Measurements from ENCODE around the gene LCE3B.
"Not testable (repeated sequence)": the region's sequence is repeated elsewhere in the genome, so short reads cannot be mapped to it uniquely, and the experiment has no call there.

The LCE3B gene, protein sequence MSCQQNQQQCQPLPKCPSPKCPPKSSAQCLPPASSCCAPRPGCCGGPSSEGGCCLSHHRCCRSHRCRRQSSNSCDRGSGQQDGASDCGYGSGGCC

DNA sequence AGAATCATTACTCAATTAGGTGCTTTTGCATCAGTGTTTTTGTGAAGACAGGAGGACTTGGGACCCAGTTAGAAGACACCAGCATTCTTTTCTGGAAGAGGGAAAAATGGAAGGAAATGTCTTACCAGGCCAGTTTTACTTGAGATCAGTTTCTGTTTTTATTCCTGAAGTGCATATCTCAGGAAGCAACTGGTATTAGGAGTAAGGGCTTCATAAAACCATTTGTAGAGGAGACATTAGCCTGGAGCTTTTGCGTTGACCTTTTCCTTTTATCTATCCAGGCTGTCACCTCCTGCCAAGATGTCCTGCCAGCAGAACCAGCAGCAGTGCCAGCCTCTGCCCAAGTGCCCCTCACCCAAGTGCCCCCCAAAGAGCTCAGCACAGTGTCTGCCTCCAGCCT lies at the start of gene LCE3B:
TSS of gene LCE3B (plus strand) at position 301 of the 400 bp plus-strand sequence. CDS start at position 301, 0 bp downstream.
- no peak for DNase-seq

DNA sequence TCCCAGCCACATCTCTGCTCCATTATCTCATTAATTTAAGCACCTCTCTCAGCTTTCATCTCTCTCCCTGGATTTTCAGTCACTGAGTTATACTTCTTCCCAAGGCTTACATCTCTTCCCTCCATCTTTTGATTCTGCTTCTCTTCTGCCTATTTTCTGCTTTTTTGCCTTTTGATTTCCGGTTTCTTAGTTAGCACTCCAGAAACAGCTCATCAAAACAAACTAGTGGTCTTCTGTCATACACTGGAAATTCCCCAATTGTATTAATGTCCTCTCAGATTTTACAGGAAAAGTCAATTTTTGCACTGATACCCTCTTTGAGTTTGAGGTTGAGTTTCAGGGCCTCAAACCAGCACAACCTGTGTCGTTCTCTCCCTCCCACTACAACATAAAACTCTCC lies 48.5 kb upstream of the LCE3B start:
- DNase-seq, result no peak

DNA sequence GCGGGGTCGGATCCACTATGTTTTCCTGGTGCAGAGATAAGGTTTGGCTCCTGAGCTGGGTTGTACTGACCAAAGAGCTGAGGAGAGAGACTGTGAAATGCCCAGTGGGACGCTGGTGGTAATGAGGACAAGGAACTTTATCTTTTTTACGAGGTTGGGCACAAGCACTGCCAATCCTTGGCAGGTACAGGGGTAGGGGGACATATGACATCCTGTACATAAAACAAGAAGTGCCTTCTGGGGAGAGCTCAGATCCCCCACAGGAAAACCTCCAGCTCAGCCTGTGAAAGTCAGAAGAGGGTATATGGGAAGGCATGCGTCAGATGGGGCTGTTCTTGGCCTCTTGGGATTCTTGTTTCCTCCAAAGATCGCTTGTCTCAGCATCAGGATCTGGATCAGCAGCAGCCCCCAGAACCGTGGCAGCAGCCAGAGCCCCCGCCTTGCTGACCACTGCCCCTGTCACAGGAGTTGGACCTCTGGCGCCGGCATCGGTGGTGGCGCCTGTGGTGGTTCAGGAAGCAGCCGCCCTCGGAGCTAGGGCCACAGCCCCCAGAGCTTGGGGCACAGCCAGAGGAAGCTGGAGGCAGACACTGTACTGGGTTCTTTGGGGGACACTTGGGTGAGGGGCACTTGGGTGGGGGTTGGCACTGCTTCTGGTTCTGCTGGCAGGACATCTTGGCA lies 47.9 kb upstream of the LCE3B start:
- DNase-seq, result no peak

DNA sequence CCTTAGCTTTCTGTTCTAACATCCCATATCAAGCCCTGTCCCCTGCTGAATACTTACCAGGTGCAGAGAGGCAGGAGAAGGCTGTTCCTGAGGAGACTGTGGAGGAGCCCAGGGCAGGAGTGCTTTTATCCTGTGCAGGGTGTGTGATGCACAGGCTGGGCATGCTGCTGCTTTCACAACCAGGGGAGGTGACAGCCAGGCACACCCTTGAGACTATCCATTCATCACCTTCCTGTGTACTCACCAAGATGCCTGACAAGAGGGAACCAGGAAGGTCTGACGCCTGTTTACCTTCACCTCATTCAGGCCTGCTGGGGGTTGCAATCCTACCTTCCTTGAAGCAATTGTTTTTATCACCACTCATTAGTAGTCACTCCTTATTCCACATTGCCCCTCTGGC lies 46.9 kb upstream of the LCE3B start, which contains the start of gene LCE3E:
TSS of gene LCE3E (minus strand) at position 100 of the 400 bp plus-strand sequence. CDS start 572 bp downstream, outside the sequence.
- DNase-seq, result no peak

DNA sequence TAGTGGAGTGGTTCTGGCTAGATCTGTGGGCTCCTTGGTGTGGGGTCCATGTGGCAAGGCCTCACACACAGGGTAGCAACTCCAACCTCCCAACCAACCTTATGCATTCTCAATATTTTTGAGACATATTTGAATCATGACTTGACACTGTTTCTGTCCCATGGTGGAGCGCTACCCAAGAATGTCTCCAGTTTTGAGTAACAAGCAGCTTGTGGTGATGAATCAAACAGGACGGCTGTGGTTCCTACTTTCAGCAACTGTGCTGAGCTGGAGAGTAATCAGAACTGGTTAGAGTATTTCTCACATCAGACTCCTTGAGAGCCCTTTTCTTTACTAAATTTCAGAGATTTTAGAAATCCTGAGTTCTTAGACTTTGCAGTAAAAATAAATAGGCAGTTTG lies 36.4 kb upstream of the LCE3B start:
- DNase-seq, result no peak

DNA sequence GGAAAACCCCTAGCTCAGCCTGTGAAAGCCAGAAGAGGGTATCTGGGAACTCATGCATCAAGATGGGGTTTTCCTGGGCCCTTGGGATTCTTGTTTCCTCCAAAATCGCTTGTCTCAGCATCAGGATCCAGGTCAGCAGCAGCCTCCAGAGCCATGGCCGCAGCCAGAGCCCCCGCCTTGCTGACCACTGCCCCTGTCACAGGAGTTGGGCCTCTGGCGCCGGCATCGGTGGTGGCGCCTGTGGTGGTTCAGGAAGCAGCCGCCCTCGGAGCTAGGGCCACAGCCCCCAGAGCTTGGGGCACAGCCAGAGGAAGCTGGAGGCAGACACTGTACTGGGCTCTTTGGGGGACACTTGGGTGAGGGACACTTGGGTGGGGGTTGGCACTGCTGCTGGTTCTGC lies 34.1 kb upstream of the LCE3B start:
- DNase-seq, result not testable (repeated sequence)

DNA sequence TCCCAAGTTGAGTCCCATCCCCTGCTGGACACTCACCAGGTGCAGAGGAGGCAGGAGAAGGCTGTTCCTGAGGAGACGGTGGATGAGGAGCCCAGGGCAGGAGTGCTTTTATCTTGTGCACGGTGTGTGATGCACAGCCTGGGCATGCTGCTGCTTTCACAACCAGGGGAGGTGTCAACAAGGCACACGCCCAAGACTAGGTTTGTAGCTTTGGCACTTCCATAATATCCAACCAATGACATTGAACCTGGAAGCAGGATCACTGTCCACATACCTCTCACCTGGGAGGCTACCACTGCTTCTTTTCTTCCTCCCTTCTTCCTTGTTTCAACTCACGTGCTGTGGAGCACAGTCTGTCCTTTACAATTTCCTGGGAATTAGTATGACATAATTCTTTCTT lies 33.2 kb upstream of the LCE3B start, which contains the start of gene LCE3D:
TSS of gene LCE3D (minus strand) at position 84 of the 400 bp plus-strand sequence. CDS start 580 bp downstream, outside the sequence.
- no peak for DNase-seq

DNA sequence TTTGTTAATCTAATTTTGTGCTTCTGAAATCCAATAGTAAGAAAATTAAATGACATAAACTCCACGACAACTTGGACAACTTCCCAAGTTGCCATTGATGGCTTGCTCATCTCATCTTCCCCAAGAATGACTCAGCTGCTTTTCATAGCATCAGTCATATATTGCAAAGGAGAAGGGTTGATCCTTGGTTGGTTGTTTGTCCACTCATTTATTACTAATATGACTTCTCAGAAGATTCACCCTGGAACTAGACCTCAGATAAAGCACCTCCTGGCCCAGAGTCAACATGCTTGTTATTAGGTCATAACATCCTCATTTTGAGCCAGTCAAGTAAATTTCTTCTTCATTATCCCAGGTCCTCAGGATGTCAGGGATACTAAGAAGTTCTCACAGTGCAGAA lies 31.0 kb upstream of the LCE3B start:
- no peak for DNase-seq

DNA sequence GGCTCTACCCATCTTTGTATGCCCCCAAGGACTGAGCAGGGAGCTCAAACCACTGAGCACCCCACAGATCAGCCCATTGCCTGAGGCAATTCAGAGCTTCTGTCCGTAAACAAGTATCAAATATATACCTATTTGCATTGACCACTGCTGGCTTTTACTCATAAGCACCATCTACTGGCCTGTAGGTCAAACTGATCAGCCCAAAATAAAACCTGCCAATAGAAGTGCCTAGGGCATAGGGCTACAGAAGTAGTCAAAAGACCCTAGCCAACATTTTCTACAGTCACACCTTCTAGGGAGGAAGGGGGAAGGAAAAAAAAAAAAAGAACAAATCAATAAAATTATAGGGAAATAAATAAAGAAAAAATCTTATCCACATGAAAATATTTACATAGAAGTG lies 28.0 kb upstream of the LCE3B start:
- DNase-seq, result no peak

DNA sequence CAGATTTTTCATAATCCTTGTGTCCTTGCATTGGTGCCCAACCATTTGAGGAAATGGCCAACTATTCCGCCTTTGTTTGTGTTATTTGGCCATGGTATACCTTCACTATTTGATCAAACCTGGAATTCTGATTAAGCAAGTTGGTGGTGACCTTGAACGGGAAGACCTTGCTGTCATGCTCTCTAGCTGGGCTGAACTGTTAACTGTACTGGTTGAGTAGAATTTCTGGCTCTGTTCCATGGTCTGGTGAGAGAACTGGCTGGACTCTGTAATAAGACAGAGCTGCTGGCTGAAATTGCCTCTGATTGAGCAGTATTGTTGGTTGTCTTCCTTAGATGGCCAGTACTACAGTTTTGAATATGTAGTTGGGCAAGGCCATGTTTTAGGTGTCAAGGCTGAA lies 16.6 kb upstream of the LCE3B start:
- no peak for DNase-seq

DNA sequence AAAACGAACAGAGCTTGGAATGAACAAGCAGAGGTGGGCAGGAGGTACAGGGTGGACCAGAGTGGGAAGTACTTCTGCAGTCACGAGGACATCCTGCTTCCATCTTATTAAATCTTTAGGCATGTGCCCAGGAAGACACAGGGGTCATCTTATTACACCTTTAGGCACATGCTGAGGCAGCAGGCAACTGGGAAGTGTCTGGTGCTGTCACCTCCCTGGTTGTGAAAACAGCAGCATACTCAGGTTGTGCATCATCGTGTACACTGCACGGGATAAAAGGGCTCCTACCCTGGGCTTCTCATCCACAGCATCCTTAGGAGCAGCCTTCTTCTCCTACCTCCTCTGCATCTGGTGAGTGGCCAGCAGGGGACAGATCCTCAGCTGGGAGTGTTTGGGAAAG lies 13.7 kb upstream of the LCE3B start, which contains the start of gene LCE3C:
TSS of gene LCE3C (plus strand) at position 301 of the 400 bp plus-strand sequence. CDS start 498 bp downstream, outside the sequence.
- DNase-seq, result no peak

DNA sequence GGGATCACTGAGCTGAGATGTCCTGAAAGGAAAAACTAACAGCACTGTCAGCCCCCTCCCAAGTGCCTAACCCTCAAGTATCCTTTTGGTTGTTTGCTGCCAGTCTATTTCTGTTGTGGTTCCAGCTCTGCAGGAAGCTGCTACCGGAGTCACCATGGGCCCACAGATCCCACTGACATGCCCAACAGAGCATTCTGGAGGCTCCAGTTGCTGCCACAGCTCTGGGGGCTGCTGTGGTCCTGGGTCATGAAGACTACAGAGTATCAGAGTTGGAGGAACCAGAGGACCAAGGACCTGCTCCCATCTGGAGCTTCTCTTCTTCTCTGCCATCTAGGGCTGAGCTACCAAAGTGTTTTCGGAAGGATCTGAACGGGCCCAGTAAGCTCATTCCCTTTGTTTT lies 8.4 kb downstream of the LCE3B start:
- DNase-seq, result no peak

DNA sequence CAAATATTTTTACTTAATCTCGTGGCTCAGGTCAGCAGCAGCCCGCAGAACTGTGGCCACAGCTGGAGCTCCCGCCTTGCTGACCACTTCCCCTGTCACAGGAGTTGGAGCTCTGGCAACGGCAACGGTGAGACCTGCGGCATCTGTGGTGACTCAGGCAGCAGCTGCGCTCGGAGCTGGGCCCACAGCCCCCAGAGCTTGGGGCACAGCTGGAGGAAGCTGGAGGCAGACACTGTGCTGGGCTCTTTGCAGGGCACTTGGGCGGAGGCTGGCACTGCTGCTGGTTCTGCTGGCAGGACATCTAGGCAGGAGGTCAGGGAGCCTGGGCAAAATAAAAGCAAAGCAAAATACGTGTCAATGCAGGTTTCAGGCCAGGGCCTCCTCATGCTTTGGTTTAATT lies 9.2 kb downstream of the LCE3B start, which contains the start of gene LCE3A:
TSS of gene LCE3A (minus strand) at position 301 of the 400 bp plus-strand sequence. CDS start at position 301, 0 bp downstream.
- DNase-seq, result no peak

DNA sequence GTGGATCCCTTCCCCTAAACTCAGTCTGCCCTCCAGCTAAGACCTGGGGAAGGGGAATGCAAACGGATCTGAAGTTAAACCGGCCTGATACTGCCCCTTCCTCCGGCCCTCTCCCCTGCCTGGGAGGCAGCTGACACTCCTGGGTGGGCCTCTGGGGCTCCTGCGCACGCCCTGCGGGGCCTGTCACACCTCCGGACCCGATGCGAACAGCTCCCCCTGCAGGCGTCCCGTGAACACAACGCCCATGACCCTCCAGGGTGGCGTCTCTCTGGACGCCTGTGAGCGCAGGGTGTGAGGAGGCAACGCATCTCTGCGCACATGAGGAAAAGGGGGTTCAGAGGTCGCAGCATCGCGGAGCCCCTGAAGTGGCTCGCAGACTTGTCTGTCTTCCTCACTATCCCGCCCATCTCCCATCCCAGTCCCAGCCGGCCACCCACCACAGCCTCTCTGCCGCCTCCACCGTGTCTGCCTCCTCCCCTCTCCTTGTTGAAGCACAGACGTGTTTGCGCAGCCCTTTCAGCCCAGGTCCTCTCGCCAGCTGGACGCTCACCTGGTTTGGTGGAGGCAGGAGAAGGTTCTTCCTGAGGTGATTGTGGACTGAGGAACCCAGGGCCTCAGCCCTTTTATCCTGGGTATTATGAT lies 9.7 kb downstream of the LCE3B start:
- DNase-seq, result no peak

DNA sequence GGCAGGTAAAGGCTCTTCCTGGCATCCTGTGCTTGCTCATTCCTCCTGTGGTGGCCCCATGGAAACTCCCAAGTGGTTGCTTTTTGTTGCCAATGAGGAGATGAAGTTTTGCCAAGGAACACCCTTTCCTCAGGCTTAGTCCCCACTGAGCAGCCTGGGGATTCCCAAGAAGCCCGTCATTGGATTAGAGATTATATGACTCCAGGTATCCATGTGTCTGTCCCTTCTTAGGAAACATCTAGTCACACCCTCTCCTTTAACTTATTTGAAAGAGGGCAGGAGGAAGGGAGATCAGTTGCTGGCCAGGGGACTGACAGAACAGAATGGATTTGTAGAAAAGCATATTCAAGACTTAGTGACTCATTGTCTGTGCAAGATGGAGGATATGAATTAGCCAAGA lies 13.1 kb downstream of the LCE3B start:
- DNase-seq, result no peak

DNA sequence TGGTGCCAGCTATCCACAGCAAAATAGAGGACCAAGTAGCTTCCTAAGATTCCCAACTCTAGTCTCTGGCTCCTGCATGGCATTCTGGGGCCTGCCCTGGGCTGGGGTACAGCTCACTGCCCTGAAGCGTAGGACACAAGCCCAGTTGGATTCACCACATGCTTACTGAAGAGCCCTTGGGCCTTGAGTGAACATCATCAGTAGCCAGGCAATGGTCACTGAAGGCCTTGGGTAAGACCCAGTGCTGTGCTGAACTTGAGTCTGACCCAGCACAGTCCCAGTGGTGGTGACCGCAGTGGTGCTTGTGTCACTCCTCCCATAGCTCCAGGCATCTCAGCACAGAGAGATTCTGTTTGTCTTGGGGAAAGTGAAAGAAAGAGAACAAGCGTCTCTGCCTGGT lies 17.0 kb downstream of the LCE3B start:
- DNase-seq, result no peak

DNA sequence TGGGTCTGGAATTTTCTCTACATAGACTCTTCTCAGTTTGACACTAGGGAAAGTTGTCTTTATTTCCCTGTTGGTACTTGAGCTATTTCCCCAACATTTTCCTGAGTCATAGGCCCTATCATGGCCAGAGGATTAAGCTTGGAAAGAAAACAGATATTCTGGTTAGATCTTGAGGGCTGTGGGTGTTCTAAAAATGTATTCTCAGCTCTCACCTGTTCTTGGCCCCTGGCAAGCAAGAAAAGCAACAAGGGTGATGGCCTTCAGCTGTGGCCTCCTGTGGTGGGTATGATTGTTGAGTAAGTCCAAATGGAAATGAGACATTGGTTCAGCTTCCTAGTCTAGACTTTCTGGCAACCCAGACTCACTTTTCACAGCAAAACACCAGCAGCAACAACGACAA lies 26.7 kb downstream of the LCE3B start:
- no peak for DNase-seq

DNA sequence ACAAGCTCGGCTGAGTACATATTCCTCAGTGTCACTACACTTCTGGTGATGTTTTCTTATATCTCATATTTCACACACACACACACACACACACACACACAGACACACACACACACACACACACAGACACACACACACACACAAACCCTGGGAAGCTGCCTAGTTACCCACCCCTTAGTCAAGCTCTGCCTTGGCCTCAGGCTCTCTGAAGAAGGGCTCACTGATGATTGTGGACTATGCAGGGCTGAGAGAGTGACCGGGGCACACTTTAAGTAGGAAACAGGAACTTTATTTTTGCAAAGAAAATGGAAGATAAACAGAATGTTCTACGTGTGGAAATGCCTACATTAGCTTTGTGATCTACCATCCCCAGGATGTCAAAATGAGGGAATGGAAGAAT lies 30.3 kb downstream of the LCE3B start:
- DNase-seq, result no peak

DNA sequence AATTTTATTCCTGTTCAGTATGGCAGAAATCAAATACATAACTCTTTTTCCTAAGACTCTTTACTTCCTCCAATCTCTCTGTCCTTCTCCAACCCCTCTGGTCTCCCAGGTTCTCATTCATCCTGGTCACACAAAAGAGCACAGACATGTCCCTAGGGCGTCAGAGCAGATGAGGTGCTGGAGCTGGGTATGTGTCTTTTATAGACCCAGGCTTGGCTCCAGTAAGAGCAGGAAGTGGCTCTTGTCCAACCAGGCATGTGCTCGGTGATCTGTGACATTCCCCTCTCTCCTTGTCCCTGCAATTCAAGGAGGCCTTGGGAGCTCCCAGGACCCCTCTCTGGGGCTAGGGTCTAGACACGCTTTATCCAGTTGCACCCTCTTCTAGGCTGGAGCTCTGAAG lies 31.5 kb downstream of the LCE3B start:
- no peak for DNase-seq

DNA sequence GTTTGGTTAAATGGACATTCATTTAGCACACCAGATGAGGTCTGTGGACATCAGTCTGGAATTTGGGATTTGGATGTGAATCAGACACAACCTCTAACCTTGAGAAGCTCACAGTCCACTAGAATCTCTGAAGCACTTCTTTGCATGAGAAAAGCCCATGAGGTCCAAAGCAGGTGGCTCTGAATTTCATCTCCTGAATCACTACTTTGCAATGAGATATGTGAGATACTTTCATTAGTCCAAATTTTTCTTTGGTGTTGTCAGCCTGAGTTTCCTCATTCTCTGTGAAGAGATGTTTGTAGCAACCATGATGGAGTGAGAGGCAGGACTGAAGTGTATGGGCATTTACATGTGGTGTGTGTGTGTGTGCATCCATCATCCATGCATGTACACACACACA lies 33.0 kb downstream of the LCE3B start:
- DNase-seq, result no peak

DNA sequence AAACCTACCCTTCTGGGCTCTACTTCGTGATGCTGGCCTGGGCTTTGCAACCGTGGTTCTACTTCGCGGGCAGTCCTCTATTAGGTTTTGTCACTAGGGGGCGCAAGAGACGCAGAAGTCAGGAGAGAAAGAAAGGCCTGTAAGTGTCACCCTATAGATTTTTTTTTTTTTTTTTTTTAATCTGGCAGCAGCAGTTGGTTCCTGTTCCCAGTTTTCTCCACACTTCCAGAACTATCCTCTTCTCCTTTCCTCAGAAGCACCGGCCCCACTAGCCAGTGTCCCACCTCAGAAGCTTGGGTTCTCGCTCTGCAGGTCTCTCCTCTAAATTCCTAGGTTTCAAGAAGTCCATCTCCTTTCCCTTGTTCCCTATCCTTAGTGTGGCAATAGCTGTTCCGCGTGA lies 40.5 kb downstream of the LCE3B start:
- DNase-seq, result peak; percentile 16

DNA sequence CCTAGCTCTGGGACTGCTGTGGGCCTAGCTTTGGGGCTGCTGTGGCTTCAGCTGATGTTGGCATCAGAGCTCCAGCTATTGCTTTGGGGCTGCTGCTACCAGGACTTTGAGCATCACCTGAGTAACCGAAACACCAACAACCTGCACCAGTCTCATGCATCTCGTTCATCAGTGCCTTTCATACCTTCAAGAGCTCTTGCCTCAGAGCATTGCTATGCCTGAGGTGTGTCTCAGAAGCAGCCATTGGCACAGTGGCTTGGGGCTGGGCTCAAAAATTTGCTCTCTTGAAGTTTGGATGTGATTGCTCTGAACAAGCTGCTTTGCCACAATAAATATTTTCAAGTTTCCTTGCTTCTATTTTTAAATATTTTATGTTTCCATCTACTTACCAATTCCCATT lies 42.8 kb downstream of the LCE3B start:
- DNase-seq, result no peak

DNA sequence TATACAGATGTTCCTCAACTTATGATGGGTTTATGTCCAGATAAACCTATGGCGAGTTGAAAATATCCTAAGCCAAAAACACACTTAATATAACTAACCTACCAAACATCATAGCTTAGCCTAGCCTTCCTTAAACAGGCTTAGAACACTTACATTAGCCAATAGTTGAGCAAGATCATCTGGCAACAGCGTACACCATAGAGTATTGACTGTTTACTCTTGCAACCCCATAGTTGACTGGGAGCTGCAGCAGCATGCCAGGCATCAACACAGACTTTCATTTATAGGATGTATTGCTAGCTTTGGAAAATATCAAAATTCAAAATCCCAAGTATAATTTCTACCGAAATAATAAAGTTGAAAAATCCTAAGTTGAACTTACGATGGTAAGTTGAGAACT lies 44.1 kb downstream of the LCE3B start:
- no peak for DNase-seq

DNA sequence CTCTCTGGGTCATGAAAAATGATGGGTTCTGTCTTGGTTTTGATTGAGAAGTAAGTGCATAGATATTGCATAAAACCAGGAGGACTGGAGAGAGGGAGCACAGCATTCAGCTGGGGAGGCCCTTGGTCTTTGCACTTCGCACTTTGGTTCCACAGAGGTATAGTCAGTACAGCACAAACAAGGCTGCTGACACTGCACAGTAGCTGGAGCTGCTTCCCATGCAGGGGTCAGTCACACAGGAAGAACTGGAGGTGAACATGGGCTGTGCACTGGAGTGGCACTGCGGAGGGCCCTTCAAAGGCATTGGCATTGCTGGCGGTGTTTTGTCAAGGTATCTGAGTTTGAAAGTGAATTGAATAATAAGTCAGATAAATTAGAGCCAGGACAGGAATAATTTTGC lies 45.0 kb downstream of the LCE3B start:
- no peak for DNase-seq
